ENCODE results near the gene HTT. TPM values are rescaled to one million over a fixed set of nuclear protein-coding genes. Genes with fewer than 3 reads are reported as not detected.
A peak's percentile ranks its signal among the peaks of the same experiment; 100 is the strongest.

HTT gene
- total and polyA plus RNA-seq, 10 of the 15 experiments (the other 5 are each of a cell fraction or from before 2014, with no cell fraction given), result 3.3 to 113 (median 43.3) TPM

DNA sequence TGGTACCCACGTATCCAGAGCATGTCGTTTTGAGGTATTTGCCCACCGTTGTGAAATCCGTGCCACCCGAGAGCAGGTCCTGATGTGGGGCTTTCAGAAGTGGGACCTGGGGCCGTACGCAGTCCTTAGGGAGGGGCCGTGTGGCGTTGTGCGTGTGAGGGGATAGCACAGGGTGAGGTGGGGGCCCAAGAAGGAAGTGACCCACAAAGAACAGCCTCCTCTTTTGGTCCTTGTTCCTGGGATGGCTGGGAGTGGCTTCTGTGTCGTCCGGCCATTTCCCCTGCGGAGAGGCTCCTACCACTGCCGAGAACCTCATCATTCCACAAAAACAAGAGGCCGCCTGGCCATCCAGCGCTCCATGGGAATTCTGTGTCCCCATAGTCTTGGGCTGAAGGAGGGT lies 157.5 kb downstream of the HTT start (continued):
- TF ChIP-seq, protein P1, sequence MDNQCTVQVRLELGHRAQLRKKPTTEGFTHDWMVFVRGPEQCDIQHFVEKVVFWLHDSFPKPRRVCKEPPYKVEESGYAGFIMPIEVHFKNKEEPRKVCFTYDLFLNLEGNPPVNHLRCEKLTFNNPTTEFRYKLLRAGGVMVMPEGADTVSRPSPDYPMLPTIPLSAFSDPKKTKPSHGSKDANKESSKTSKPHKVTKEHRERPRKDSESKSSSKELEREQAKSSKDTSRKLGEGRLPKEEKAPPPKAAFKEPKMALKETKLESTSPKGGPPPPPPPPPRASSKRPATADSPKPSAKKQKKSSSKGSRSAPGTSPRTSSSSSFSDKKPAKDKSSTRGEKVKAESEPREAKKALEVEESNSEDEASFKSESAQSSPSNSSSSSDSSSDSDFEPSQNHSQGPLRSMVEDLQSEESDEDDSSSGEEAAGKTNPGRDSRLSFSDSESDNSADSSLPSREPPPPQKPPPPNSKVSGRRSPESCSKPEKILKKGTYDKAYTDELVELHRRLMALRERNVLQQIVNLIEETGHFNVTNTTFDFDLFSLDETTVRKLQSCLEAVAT (IDR thresholded peaks at IDR 0.05), result no peak

DNA sequence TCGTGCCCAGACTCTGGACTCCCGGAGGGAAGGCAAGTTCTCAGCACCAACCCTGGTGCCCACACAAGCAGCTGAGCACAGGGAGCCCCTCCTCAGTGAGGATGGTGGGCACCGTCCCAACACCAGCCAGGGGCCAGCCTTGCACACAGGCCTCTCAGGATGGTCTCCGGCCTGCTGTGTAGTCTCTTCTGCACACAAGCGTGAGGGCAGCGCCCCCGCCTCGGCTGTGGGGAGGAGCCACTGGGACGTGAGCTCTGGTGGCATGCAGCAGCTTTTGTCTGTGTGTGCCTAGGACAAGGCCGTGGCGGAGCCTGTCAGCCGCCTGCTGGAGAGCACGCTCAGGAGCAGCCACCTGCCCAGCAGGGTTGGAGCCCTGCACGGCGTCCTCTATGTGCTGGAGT lies 158.4 kb downstream of the HTT start:
- ATAC-seq (no peak), DNase-seq (ENCODE audit: low read depth, low spot score) (no peak), FAIRE-seq (no peak)
- WGBS (ENCODE audit: insufficient coverage, insufficient replicate concordance, low lambda C conversion rate, missing lambda C conversion rate), result 94% methylated on average over 14 of the region's 15 CpGs
- ChIA-PET CTCF (no interaction called here), SMC1A (ENCODE audit: uncharacterized antibody, unreplicated experiment) (interaction anchor here (0.6 to 1.4 kb wide), 2 partner anchors 38 to 91 kb away, joined by 3 to 5 read pairs; no protein-coding TSS in a partner anchor), RAD21 (ENCODE audit: unreplicated experiment) (no interaction called here), POLR2A (no interaction called here)
- Histone ChIP-seq H3K36me3 (ENCODE audit: control insufficient read depth in 2 of 2, insufficient read depth in 2 of 2, low read length in 1 of 2) (peaks cover 29 to 65% of the 10 kb centered on the region in 2 experiments), H3K27ac (ENCODE audit: control insufficient read depth, insufficient read depth) (no peak overlapping the region), H3K79me2 (ENCODE audit: control insufficient read depth, insufficient read depth, low read length) (no peaks in the 10 kb centered on the region), H4K20me1 (ENCODE audit: control insufficient read depth, insufficient read depth) (no peaks in the 10 kb centered on the region), H3K4me3 (no peak overlapping the region), H3K9ac (ENCODE audit: control insufficient read depth, insufficient read depth, low read length) (no peak overlapping the region), H2AFZ (ENCODE audit: control insufficient read depth, low read depth, low read length) (no peak overlapping the region), H3K27me3 (replicated peaks in 1 of 2; ENCODE audit: control insufficient read depth in 2 of 2, insufficient read depth in 2 of 2, low read length in 1 of 2) (no peaks in the 10 kb centered on the region), H3K4me1 (ENCODE audit: control insufficient read depth, insufficient read depth, low read length) (no peaks in the 10 kb centered on the region), H3K9me3 (replicated peaks; ENCODE audit: control insufficient read depth, insufficient read depth, low read length) (no peaks in the 10 kb centered on the region), H3K4me2 (ENCODE audit: control insufficient read depth, insufficient read depth) (no peak overlapping the region)
- intact Hi-C loops (cut with micrococcal nuclease; ENCODE audit: unreplicated experiment) (no loop called here), in situ Hi-C loops (cut with MboI) (no loop called here)
- no TSS peak for BruUV-seq (replicated peaks)
- no peak for TF ChIP-seq WRNIP1 (IDR thresholded peaks at IDR 0.05; ENCODE audit: borderline replicate concordance, low read depth, low read length)
- peak; percentile 47 for TF ChIP-seq POLR2A (IDR thresholded peaks at IDR 0.05; ENCODE audit: low read depth, low read length)
- TF ChIP-seq, protein P2, sequence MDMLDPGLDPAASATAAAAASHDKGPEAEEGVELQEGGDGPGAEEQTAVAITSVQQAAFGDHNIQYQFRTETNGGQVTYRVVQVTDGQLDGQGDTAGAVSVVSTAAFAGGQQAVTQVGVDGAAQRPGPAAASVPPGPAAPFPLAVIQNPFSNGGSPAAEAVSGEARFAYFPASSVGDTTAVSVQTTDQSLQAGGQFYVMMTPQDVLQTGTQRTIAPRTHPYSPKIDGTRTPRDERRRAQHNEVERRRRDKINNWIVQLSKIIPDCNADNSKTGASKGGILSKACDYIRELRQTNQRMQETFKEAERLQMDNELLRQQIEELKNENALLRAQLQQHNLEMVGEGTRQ (IDR thresholded peaks at IDR 0.05; ENCODE audit: borderline replicate concordance, low read depth, low read length), result no peak

Data from GM12878 (cell line).